Loucy (cell line): ENCODE data around the gene MYLK3.

Source experiments
- H2AFZ ChIP-seq: fragments of 200-600 bp; sonication (generic); 2 replicates; pipeline ENCODE4 v1.6.0; 2016; ENCODE audit warnings: antibody characterized with exemption, mild to moderate bottlenecking, low read length, moderate library complexity
- H3F3A ChIP-seq: fragments of 200-600 bp; 2 replicates; pipeline ENCODE4 v1.6.0; 2016; ENCODE audit warnings: antibody characterized with exemption, low read depth, mild to moderate bottlenecking
- H3K27me3 ChIP-seq: fragments of 200-600 bp; sonication (generic); 2 replicates; pipeline ENCODE4 v1.6.1; 2014; ENCODE audit warnings: low read length, mild to moderate bottlenecking; ENCODE audit not compliant: insufficient read depth, poor library complexity, severe bottlenecking
- H3K36me3 ChIP-seq: fragments of 200-600 bp; sonication (generic); 2 replicates; pipeline ENCODE4 v1.6.1; 2016; ENCODE audit warnings: low read length; ENCODE audit not compliant: insufficient read depth
- H3K4me1 ChIP-seq: fragments of 200-600 bp; sonication (generic); 2 replicates; pipeline ENCODE4 v1.5.1; 2014; ENCODE audit warnings: low read length, mild to moderate bottlenecking; ENCODE audit not compliant: insufficient read depth, poor library complexity, severe bottlenecking
- H3K4me2 ChIP-seq: fragments of 200-600 bp; sonication (generic); 2 replicates; pipeline ENCODE4 v1.6.0; 2014; ENCODE audit warnings: antibody characterized with exemption, low read length, low read depth, mild to moderate bottlenecking; ENCODE audit not compliant: poor library complexity, severe bottlenecking
- H3K4me3 ChIP-seq: fragments of 200-600 bp; sonication (generic); 2 replicates; pipeline ENCODE4 v1.5.1; 2014; ENCODE audit warnings: low read length, mild to moderate bottlenecking, mixed read lengths; ENCODE audit not compliant: poor library complexity, severe bottlenecking
- H3K79me2 ChIP-seq: fragments of 200-600 bp; sonication (generic); 2 replicates; pipeline ENCODE4 v1.6.1; 2014; ENCODE audit warnings: low read length; ENCODE audit not compliant: insufficient read depth
- H3K9ac ChIP-seq: fragments of 200-600 bp; sonication (generic); 2 replicates; pipeline ENCODE4 v1.6.0; 2014; ENCODE audit warnings: mild to moderate bottlenecking, low read depth, low read length, moderate library complexity; ENCODE audit not compliant: poor library complexity, severe bottlenecking
- H3K9me2 ChIP-seq: fragments of 200-600 bp; sonication (generic); replicated peaks from 2 replicates; pipeline ENCODE4 v1.6.1; 2016; ENCODE audit warnings: low read depth, low read length, mixed read lengths
- H3K9me3 ChIP-seq: fragments of 200-600 bp; sonication (generic); 2 replicates; pipeline ENCODE4 v1.6.1; 2014; ENCODE audit warnings: mild to moderate bottlenecking, antibody characterized with exemption, low read length, low read depth; ENCODE audit not compliant: insufficient read depth
- H4K20me1 ChIP-seq: fragments of 200-600 bp; sonication (generic); 2 replicates; pipeline ENCODE4 v1.6.0; 2014; ENCODE audit warnings: antibody characterized with exemption, low read length, mild to moderate bottlenecking; ENCODE audit not compliant: insufficient read depth, poor library complexity, severe bottlenecking
- EZH2phosphoT487 ChIP-seq: fragments of 200-600 bp; IDR thresholded peaks from 2 replicates; pipeline ENCODE4 v1.6.1; 2018; ENCODE audit warnings: antibody characterized with exemption, mild to moderate bottlenecking, moderate library complexity, borderline replicate concordance
- TF ChIP-seq, protein P1 (sequence below): fragments of 200-600 bp; sonication (generic); conservative IDR thresholded peaks from 2 replicates; pipeline ENCODE4 v1.5.1; 2014; ENCODE audit warnings: mild to moderate bottlenecking, antibody characterized with exemption, low read length

The MYLK3 gene

DNA sequence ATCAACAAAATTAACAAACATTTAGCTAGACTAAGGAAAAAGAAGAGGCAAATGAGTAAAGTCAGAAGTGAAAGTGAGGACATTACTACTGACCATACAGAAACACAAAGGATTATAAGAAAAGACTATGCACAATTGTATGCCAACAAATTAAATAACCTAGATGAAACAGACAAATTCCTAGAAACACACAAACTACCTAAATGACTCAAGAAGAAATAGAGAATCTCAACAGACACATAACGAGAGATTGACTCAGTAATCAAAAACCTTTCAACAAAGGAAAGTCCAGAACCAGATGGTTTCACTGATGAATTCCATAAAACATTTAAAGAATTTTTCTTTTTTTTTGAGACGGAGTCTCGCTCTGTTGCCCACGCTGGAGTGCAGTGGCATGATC, 35.7 kb upstream of the MYLK3 start:
- Histone ChIP-seq H3K9me2 (no peaks in the 10 kb centered on the region), H2AFZ (no peak overlapping the region), H3K9me3 (no peaks in the 10 kb centered on the region; the same call in 1 of the 2 replicates), H3K36me3 (no peaks in the 10 kb centered on the region), H3K27me3 (no peaks in the 10 kb centered on the region), H3K9ac (no peak overlapping the region), H4K20me1 (no peaks in the 10 kb centered on the region), H3K4me3 (no peak overlapping the region), H3K79me2 (no peaks in the 10 kb centered on the region), H3K4me2 (no peak overlapping the region), H3F3A (no peaks in the 10 kb centered on the region), H3K4me1 (no peaks in the 10 kb centered on the region)
- TF ChIP-seq EZH2phosphoT487 = no peak
- TF ChIP-seq, protein P1, sequence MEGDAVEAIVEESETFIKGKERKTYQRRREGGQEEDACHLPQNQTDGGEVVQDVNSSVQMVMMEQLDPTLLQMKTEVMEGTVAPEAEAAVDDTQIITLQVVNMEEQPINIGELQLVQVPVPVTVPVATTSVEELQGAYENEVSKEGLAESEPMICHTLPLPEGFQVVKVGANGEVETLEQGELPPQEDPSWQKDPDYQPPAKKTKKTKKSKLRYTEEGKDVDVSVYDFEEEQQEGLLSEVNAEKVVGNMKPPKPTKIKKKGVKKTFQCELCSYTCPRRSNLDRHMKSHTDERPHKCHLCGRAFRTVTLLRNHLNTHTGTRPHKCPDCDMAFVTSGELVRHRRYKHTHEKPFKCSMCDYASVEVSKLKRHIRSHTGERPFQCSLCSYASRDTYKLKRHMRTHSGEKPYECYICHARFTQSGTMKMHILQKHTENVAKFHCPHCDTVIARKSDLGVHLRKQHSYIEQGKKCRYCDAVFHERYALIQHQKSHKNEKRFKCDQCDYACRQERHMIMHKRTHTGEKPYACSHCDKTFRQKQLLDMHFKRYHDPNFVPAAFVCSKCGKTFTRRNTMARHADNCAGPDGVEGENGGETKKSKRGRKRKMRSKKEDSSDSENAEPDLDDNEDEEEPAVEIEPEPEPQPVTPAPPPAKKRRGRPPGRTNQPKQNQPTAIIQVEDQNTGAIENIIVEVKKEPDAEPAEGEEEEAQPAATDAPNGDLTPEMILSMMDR = no peak

DNA sequence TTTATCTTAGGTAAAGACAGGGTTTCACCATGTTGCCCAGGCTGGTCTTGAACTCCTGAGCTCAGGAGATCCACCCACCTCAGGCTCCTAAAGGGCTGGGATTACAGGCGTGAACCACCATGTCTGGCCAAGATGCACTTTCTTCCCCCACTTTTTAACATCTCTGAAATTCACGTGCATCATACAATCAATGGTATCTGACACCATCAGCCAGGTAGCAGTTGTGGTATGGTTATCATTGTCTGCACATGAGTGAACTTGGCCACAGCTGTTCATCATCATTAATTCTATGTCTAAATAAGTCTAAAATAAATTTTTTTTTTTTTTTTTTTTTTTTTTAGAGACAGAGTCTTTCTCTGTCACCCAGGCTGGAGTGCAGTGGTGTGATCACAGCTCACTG, 34.2 kb upstream of the MYLK3 start:
- Histone ChIP-seq H3K27me3 (no peaks in the 10 kb centered on the region), H4K20me1 (no peaks in the 10 kb centered on the region), H3K36me3 (no peaks in the 10 kb centered on the region), H3K4me3 (no peak overlapping the region), H3K9me3 (no peaks in the 10 kb centered on the region; the same call in 1 of the 2 replicates), H3F3A (no peaks in the 10 kb centered on the region), H3K79me2 (no peaks in the 10 kb centered on the region), H3K9me2 (no peaks in the 10 kb centered on the region), H3K4me1 (no peaks in the 10 kb centered on the region), H3K4me2 (no peak overlapping the region), H2AFZ (no peak overlapping the region), H3K9ac (no peak overlapping the region)
- no peak for TF ChIP-seq EZH2phosphoT487
- TF ChIP-seq, protein P1 = no peak

DNA sequence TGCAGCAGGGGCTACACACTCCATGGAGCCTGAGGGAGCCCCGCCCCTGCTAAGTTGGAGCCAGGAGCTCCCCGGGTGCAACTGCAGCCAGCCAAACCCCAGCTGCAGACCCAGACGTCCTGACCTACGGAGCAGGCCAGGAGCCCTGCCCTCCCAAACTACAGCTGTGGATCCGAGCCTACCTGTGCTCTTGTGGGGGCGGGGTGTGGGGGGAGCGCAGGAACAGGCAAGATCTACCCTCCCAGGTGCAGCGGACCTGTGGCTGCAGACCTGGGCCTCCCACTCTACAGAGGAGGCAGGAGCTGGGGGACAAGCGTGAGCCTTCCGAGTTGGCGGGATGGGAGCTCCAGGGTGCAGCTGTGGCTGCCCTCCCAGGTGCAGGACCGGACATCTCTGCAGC, 29.7 kb upstream of the MYLK3 start:
- no peak overlapping the region for H2AFZ ChIP-seq
- H3K4me2 ChIP-seq = no peak overlapping the region
- H3K4me1 ChIP-seq = no peaks in the 10 kb centered on the region
- no peaks in the 10 kb centered on the region; the same call in 1 of the 2 replicates for H3K9me3 ChIP-seq
- no peaks in the 10 kb centered on the region for H3K27me3 ChIP-seq
- H3K9ac ChIP-seq = no peak overlapping the region
- H3F3A ChIP-seq = no peaks in the 10 kb centered on the region
- TF ChIP-seq, protein P1 = no peak
- no peak for TF ChIP-seq EZH2phosphoT487
- no peaks in the 10 kb centered on the region for H3K9me2 ChIP-seq
- no peaks in the 10 kb centered on the region for H4K20me1 ChIP-seq
- no peaks in the 10 kb centered on the region for H3K79me2 ChIP-seq
- H3K36me3 ChIP-seq = no peaks in the 10 kb centered on the region
- H3K4me3 ChIP-seq = no peak overlapping the region
